Natural killer cell (primary cell): ENCODE results near the gene PNMA6F. TPM values are rescaled to one million over a fixed set of nuclear protein-coding genes. Genes with fewer than 3 reads are reported as not detected.

Source experiments
- ATAC-seq, 3 donors: fragments of 150-1000 bp in 2 of 3; fragments of 200-7000 bp in 1 of 3; cut with Tn5 transposase; 1 replicate in 1 of 3; 2 replicates in 2 of 3; pipeline ENCODE4 v1.10.0; 2021; ENCODE audit warnings: mild to moderate bottlenecking in 2 of 3, moderate library complexity in 2 of 3
- DNase-seq, 2 donors: peaks; one replicate each; pipeline versions ENCODE4 v3.0.0 to v3.0.0-alpha.2; 2013 to 2021; ENCODE audit warnings: mixed read lengths in 1 of 2
- H3K27ac ChIP-seq: one replicate; pipeline ENCODE4 v1.5.1; 2013; ENCODE audit warnings: mild to moderate bottlenecking, low read length
- H3K27me3 ChIP-seq: one replicate; pipeline ENCODE4 v1.6.1; 2013; ENCODE audit warnings: low read length; ENCODE audit not compliant: control insufficient read depth, insufficient read depth
- H3K36me3 ChIP-seq: one replicate; pipeline ENCODE4 v1.6.1; 2013; ENCODE audit warnings: low read length; ENCODE audit not compliant: control insufficient read depth, insufficient read depth
- H3K4me1 ChIP-seq: one replicate; pipeline ENCODE4 v1.6.1; 2013; ENCODE audit warnings: low read length; ENCODE audit not compliant: control insufficient read depth, insufficient read depth
- H3K4me3 ChIP-seq: one replicate; pipeline ENCODE4 v1.5.1; 2013; ENCODE audit warnings: low read length
- H3K9me3 ChIP-seq: one replicate; pipeline ENCODE4 v1.6.1; 2013; ENCODE audit warnings: low read length; ENCODE audit not compliant: control insufficient read depth, insufficient read depth
- H3K27ac Mint-ChIP-seq, 2 donors: one replicate each; pipeline ENCODE4 v1.8.0; 2022; ENCODE audit warnings: mild to moderate bottlenecking in 2 of 2, mixed read lengths in 2 of 2, moderate library complexity in 1 of 2
- H3K27me3 Mint-ChIP-seq, 2 donors: one replicate each; pipeline ENCODE4 v1.8.0; 2022; ENCODE audit warnings: low read depth in 2 of 2, mixed read lengths in 2 of 2
- H3K36me3 Mint-ChIP-seq: one replicate; pipeline ENCODE4 v1.8.0; 2022; ENCODE audit warnings: mixed read lengths
- H3K4me1 Mint-ChIP-seq, 2 donors: one replicate each; pipeline ENCODE4 v1.8.0; 2022; ENCODE audit warnings: mixed read lengths in 2 of 2
- H3K4me3 Mint-ChIP-seq: one replicate; pipeline ENCODE4 v1.8.0; 2022; ENCODE audit warnings: mild to moderate bottlenecking, moderate library complexity, mixed read lengths
- H3K9me3 Mint-ChIP-seq, 2 donors: one replicate each; pipeline ENCODE4 v1.8.0; 2022; ENCODE audit warnings: mixed read lengths in 2 of 2
- WGBS: methylation state at CpG from one replicate; pipeline ENCODE4 v1.1.7; 2013; ENCODE audit warnings: missing lambda C conversion rate; ENCODE audit not compliant: insufficient coverage; 5-methylcytosine and 5-hydroxymethylcytosine counted together
- intact Hi-C: fragments of 100-400 bp; cut with micrococcal nuclease; formaldehyde crosslinking; loops from one replicate; pipeline ENCODE4 v1.14.2; 2022
- total RNA-seq, 4 donors: library from RNA; stranded (reverse); fragments of 120-200 nt in 1 of 4; gene quantifications; one replicate each; pipeline versions ENCODE4 v1.2.3 to v1.2.4, GENCODE V29; 2013 to 2022
- TF ChIP-seq, protein P1 (sequence below): fragments of 200-600 bp; IDR thresholded peaks from one replicate; pipeline ENCODE4 v1.8.0; 2022; ENCODE audit warnings: antibody characterized with exemption

The PNMA6F gene
- total RNA-seq, 3 donors from 2014 or later (not counting 1 experiment from before 2014, with no cell fraction given), result not detected

DNA sequence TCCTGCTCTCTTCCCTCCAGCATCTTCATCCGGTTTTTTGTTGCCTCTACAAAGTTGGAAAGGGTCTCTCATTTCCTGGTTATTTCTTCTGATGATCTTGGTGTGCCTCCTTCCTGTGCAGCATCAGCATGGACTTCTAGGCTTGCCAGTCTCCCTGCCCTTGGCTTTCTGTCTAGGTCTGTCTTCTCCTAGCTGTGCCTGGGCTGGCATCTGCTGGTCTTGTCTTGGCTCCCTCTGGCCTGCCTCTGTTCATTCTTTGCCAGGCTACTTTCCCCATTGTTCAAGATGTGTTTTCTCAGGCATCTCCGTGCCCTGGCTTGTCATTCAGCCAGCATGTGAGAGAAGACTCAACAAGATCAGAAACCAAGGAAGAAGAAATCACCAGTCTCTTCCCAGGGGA is 22.1 kb upstream of the PNMA6F start:
- Histone ChIP-seq H3K27ac (no peak overlapping the region), H3K36me3 (peaks cover 26% of the 10 kb centered on the region), H3K27me3 (no peaks in the 10 kb centered on the region), H3K4me3 (no peak overlapping the region), H3K4me1 (no peaks in the 10 kb centered on the region), H3K9me3 (no peaks in the 10 kb centered on the region)
- intact Hi-C loops, result no loop called here
- Mint-ChIP-seq H3K9me3 (no peaks in the 10 kb centered on the region), H3K4me3 (no peak overlapping the region), H3K27me3 (no peaks in the 10 kb centered on the region), H3K36me3 (no peaks in the 10 kb centered on the region), H3K27ac (no peak overlapping the region), H3K4me1 (peaks cover 5 to 39% of the 10 kb centered on the region in 2 donors)
- 86% methylated on average over 2 of the region's 2 CpGs for WGBS
- ATAC-seq (no peak), DNase-seq (no peak)
- TF ChIP-seq, protein P1, sequence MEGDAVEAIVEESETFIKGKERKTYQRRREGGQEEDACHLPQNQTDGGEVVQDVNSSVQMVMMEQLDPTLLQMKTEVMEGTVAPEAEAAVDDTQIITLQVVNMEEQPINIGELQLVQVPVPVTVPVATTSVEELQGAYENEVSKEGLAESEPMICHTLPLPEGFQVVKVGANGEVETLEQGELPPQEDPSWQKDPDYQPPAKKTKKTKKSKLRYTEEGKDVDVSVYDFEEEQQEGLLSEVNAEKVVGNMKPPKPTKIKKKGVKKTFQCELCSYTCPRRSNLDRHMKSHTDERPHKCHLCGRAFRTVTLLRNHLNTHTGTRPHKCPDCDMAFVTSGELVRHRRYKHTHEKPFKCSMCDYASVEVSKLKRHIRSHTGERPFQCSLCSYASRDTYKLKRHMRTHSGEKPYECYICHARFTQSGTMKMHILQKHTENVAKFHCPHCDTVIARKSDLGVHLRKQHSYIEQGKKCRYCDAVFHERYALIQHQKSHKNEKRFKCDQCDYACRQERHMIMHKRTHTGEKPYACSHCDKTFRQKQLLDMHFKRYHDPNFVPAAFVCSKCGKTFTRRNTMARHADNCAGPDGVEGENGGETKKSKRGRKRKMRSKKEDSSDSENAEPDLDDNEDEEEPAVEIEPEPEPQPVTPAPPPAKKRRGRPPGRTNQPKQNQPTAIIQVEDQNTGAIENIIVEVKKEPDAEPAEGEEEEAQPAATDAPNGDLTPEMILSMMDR, result no peak

- no peak overlapping the region for H3K4me3 Mint-ChIP-seq
- no peaks in the 10 kb centered on the region for H3K9me3 Mint-ChIP-seq
- no peak overlapping the region for H3K27ac Mint-ChIP-seq
- H3K9me3 ChIP-seq, result no peaks in the 10 kb centered on the region
- intact Hi-C loops, result no loop called here
- no peak for ATAC-seq
- no peaks in the 10 kb centered on the region for H3K36me3 Mint-ChIP-seq
- H3K4me1 ChIP-seq, result no peaks in the 10 kb centered on the region
- TF ChIP-seq, protein P1, result no peak
- peaks cover 28% of the 10 kb centered on the region for H3K36me3 ChIP-seq
- no peaks in the 10 kb centered on the region for H3K27me3 Mint-ChIP-seq
- 94% methylated on average over 4 of the region's 9 CpGs for WGBS
- H3K4me1 Mint-ChIP-seq, result peaks cover 5 to 44% of the 10 kb centered on the region in 2 donors
- no peak overlapping the region for H3K4me3 ChIP-seq
- H3K27me3 ChIP-seq, result no peaks in the 10 kb centered on the region
- no peak overlapping the region for H3K27ac ChIP-seq
- no peak for DNase-seq
Measured at GRCh38 chrX:153342762-153343558, 21.4 kb upstream of the PNMA6F start.

- Histone ChIP-seq H3K4me1 (peaks cover 8% of the 10 kb centered on the region), H3K27ac (no peak overlapping the region), H3K9me3 (no peaks in the 10 kb centered on the region), H3K4me3 (no peak overlapping the region), H3K36me3 (peaks cover 10% of the 10 kb centered on the region), H3K27me3 (no peaks in the 10 kb centered on the region)
- TF ChIP-seq, protein P1, result no peak
- Mint-ChIP-seq H3K4me1 (peaks cover 5 to 45% of the 10 kb centered on the region in 2 donors), H3K27ac (no peak overlapping the region), H3K9me3 (no peaks in the 10 kb centered on the region), H3K4me3 (no peak overlapping the region), H3K36me3 (no peaks in the 10 kb centered on the region), H3K27me3 (no peaks in the 10 kb centered on the region)
- intact Hi-C loops, result no loop called here
- WGBS, result 90% methylated on average over 6 of the region's 6 CpGs
- no peak for DNase-seq
- no peak for ATAC-seq
Measured at GRCh38 chrX:153340111-153340510, 18.5 kb upstream of the PNMA6F start.

- Mint-ChIP-seq H3K36me3 (no peaks in the 10 kb centered on the region), H3K27ac (no peak overlapping the region), H3K4me1 (peaks cover 5 to 50% of the 10 kb centered on the region in 2 donors), H3K9me3 (no peaks in the 10 kb centered on the region), H3K27me3 (no peaks in the 10 kb centered on the region), H3K4me3 (no peak overlapping the region)
- Histone ChIP-seq H3K36me3 (peaks cover 6% of the 10 kb centered on the region), H3K27me3 (no peaks in the 10 kb centered on the region), H3K9me3 (no peaks in the 10 kb centered on the region), H3K4me3 (no peak overlapping the region), H3K27ac (no peak overlapping the region), H3K4me1 (peaks cover 12% of the 10 kb centered on the region)
- DNase-seq (no peak), ATAC-seq (no peak)
- intact Hi-C loops, result no loop called here
- 100% methylated on average over 3 of the region's 4 CpGs for WGBS
- TF ChIP-seq, protein P1, result no peak
Measured at GRCh38 chrX:153339662-153340061, 18.1 kb upstream of the PNMA6F start.
